Neuronal stem cell (in vitro differentiated cells): ENCODE results near the gene ZNF81.
"Not testable (repeated sequence)": the region's sequence is repeated elsewhere in the genome, so short reads cannot be mapped to it uniquely, and the experiment has no call there.

Experiments used
- DNase-seq: peaks from one replicate; pipeline ENCODE4 v3.0.0-alpha.2; 2013; ENCODE audit warnings: low spot score
- H2AFZ ChIP-seq: one replicate; pipeline ENCODE4 v1.6.1; 2013; ENCODE audit warnings: mild to moderate bottlenecking, low read length, inconsistent platforms
- H2AK5ac ChIP-seq: 2 replicates; pipeline ENCODE4 v1.6.1; 2013; ENCODE audit warnings: low read depth, mild to moderate bottlenecking, inconsistent platforms, low read length, moderate library complexity, mixed read lengths
- H2BK120ac ChIP-seq: 2 replicates; pipeline ENCODE4 v1.6.1; 2013; ENCODE audit warnings: low read depth, mild to moderate bottlenecking, inconsistent platforms, low read length, moderate library complexity, mixed read lengths
- H2BK12ac ChIP-seq: one replicate; pipeline ENCODE4 v1.6.1; 2013; ENCODE audit warnings: low read length, inconsistent platforms
- H2BK15ac ChIP-seq: 2 replicates; pipeline ENCODE4 v1.6.1; 2013; ENCODE audit warnings: mild to moderate bottlenecking, low read length, inconsistent platforms, mixed read lengths
- H2BK5ac ChIP-seq: one replicate; pipeline ENCODE4 v1.6.1; 2013; ENCODE audit warnings: inconsistent platforms, mild to moderate bottlenecking, low read length, moderate library complexity
- H3K14ac ChIP-seq: one replicate; pipeline ENCODE4 v1.6.1; 2013; ENCODE audit warnings: low read length, inconsistent platforms
- H3K18ac ChIP-seq: 2 replicates; pipeline ENCODE4 v1.6.1; 2013; ENCODE audit warnings: low read length, inconsistent platforms
- H3K23ac ChIP-seq: 2 replicates; pipeline ENCODE4 v1.6.1; 2013; ENCODE audit warnings: low read depth, mild to moderate bottlenecking, mixed read lengths, low read length, inconsistent platforms; ENCODE audit not compliant: poor library complexity
- H3K27ac ChIP-seq: replicated peaks from 3 replicates; pipeline ENCODE4 v1.5.1; 2013; ENCODE audit warnings: low read length, inconsistent platforms
- H3K27me3 ChIP-seq, 3 experiments: 2 replicates each; pipeline ENCODE4 v1.6.1; 2013; ENCODE audit warnings: low read length in 3 of 3, mild to moderate bottlenecking in 2 of 3, inconsistent platforms in 1 of 3, low read depth in 1 of 3, mixed read lengths in 1 of 3, moderate library complexity in 1 of 3; ENCODE audit not compliant: control insufficient read depth in 3 of 3, insufficient read depth in 3 of 3
- H3K36me3 ChIP-seq, 2 donors: replicated peaks in 1 of 2; 2 replicates each; pipeline ENCODE4 v1.6.1; 2013; ENCODE audit warnings: low read length in 2 of 2; ENCODE audit not compliant: control insufficient read depth in 2 of 2, insufficient read depth in 2 of 2
- H3K4ac ChIP-seq: 2 replicates; pipeline ENCODE4 v1.6.1; 2013; ENCODE audit warnings: inconsistent platforms, mild to moderate bottlenecking, low read length, moderate library complexity
- H3K4me1 ChIP-seq, 2 donors: 1 replicate in 1 of 2; 2 replicates in 1 of 2; pipeline ENCODE4 v1.6.1; 2013; ENCODE audit warnings: low read length in 2 of 2, low read depth in 1 of 2; ENCODE audit not compliant: control insufficient read depth in 2 of 2, insufficient read depth in 1 of 2
- H3K4me2 ChIP-seq: one replicate; pipeline ENCODE4 v1.6.1; 2013; ENCODE audit warnings: mild to moderate bottlenecking, low read length, inconsistent platforms; ENCODE audit not compliant: insufficient read depth, poor library complexity, severe bottlenecking
- H3K4me3 ChIP-seq, 2 donors: 2 replicates each; pipeline ENCODE4 v1.5.1; 2013; ENCODE audit warnings: low read length in 2 of 2, mild to moderate bottlenecking in 2 of 2, inconsistent platforms in 1 of 2, moderate library complexity in 1 of 2
- H3K79me1 ChIP-seq: one replicate; pipeline ENCODE4 v1.6.1; 2013; ENCODE audit warnings: low read depth, mild to moderate bottlenecking, inconsistent platforms, low read length, moderate library complexity
- H3K9ac ChIP-seq: one replicate; pipeline ENCODE4 v1.6.1; 2013; ENCODE audit warnings: mild to moderate bottlenecking, low read depth, low read length, inconsistent platforms; ENCODE audit not compliant: poor library complexity
- H3K9me3 ChIP-seq, 2 donors: replicated peaks in 1 of 2; 2 replicates each; pipeline versions ENCODE3 to v1.6.1; 2013; ENCODE audit warnings: low read length in 2 of 2, mild to moderate bottlenecking in 2 of 2, inconsistent platforms in 1 of 2, low read depth in 1 of 2, mixed read lengths in 1 of 2, moderate library complexity in 1 of 2; ENCODE audit not compliant: control insufficient read depth in 2 of 2, insufficient read depth in 1 of 2
- H4K8ac ChIP-seq: one replicate; pipeline ENCODE4 v1.6.1; 2013; ENCODE audit warnings: low read depth, mild to moderate bottlenecking, inconsistent platforms, low read length, moderate library complexity
- H4K91ac ChIP-seq: one replicate; pipeline ENCODE4 v1.6.1; 2013; ENCODE audit warnings: low read length, low read depth, mild to moderate bottlenecking, inconsistent platforms; ENCODE audit not compliant: poor library complexity
- WGBS, 2 donors: extraction: QIAGEN DNeasy Blood & Tissue Kit; methylation state at CpG; one replicate each; pipeline ENCODE4 v1.1.7; 2013; ENCODE audit warnings: missing lambda C conversion rate in 2 of 2, mixed read lengths in 1 of 2; ENCODE audit not compliant: insufficient read length in 2 of 2, insufficient replicate concordance in 1 of 2; ENCODE audit errors: extremely low coverage in 2 of 2; 5-methylcytosine and 5-hydroxymethylcytosine counted together

ZNF81 gene

DNA sequence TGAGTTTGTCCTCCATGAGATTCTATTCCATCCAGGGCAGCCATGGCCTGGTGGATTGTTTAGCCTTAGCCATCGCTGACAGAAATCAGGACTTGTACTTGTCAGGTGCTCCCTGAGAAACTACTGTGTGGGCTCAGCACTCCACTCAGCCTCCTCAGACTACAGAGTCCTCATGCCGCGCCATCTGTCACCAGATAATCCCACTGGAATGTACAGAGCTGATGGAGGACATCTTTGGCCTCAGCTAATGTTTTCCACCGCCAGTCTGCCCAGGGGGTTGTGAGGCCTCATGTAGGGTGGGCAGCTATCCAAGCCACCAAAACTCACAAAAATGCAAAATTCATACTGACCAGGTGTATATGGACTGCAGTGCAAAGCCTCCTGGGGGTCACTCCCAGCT is 121.5 kb downstream of the ZNF81 start:
- H3K4me2 ChIP-seq, H4K8ac ChIP-seq, H3K23ac ChIP-seq, H2BK12ac ChIP-seq, H3K9me3 ChIP-seq, H3K18ac ChIP-seq, H3K27me3 ChIP-seq, H2AFZ ChIP-seq, H3K4me3 ChIP-seq, H2BK120ac ChIP-seq, H3K27ac ChIP-seq, H2BK15ac ChIP-seq, H3K4ac ChIP-seq, H3K79me1 ChIP-seq, H3K36me3 ChIP-seq, H3K4me1 ChIP-seq, H3K14ac ChIP-seq, H2BK5ac ChIP-seq, H3K9ac ChIP-seq, H2AK5ac ChIP-seq, H4K91ac ChIP-seq, DNase-seq: not testable (repeated sequence)
- WGBS, 2 donors = no CpG with 5 or more reads among the region's 4 CpGs

GRCh38 chrX:47958761-47959342 is 122.2 kb downstream of the ZNF81 start:
- Histone ChIP-seq H3K4me2 (no peak overlapping the region), H3K4me3 (no peak overlapping the region), H3K27me3 (no peaks in the 10 kb centered on the region), H3K79me1 (no peaks in the 10 kb centered on the region), H2BK5ac (no peak overlapping the region), H2BK120ac (no peak overlapping the region), H3K4me1 (peaks cover 0 to 5% of the 10 kb centered on the region in 2 donors), H3K27ac (no peak overlapping the region), H4K8ac (no peak overlapping the region), H3K18ac (no peak overlapping the region), H3K9me3 (peaks cover 0 to 7% of the 10 kb centered on the region in 2 donors), H2AFZ (no peak overlapping the region), H4K91ac (no peak overlapping the region), H3K4ac (no peak overlapping the region), H2AK5ac (no peak overlapping the region), H3K23ac (no peak overlapping the region), H2BK15ac (no peak overlapping the region), H2BK12ac (no peak overlapping the region), H3K9ac (no peak overlapping the region), H3K14ac (no peak overlapping the region), H3K36me3 (no peaks in the 10 kb centered on the region)
- WGBS, 2 donors = no CpG with 5 or more reads among the region's 4 CpGs
- no peak for DNase-seq

DNA sequence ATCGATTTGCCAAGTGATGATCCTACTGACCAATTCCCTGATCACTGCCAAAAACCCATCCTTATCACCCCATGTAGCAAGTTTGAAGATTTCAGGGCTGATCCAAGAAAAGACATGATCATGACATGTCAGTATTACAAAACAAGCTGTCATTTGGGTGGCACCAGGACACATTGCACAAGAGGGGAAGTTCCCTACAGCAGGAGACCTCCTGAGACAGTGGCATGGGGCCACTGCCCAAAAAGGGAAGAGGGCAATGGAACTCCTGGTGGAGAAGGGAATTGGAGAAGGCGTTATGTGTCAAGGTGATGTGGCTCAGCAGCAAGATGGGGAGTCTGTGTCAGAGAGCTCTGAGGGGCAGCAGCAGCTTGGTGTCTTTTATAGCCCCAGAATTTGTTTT is 123.7 kb downstream of the ZNF81 start:
- Histone ChIP-seq H3K27ac (no peak overlapping the region), H4K8ac (no peak overlapping the region), H2BK12ac (no peak overlapping the region), H3K9me3 (peaks cover 0 to 15% of the 10 kb centered on the region in 2 donors), H2BK15ac (no peak overlapping the region), H2AFZ (no peak overlapping the region), H3K79me1 (no peaks in the 10 kb centered on the region), H3K18ac (no peak overlapping the region), H3K23ac (no peak overlapping the region), H3K4me2 (no peak overlapping the region), H2BK5ac (no peak overlapping the region), H3K36me3 (no peaks in the 10 kb centered on the region), H3K27me3 (no peaks in the 10 kb centered on the region), H3K4me1 (peaks cover 0 to 5% of the 10 kb centered on the region in 2 donors), H3K14ac (no peak overlapping the region), H2AK5ac (no peak overlapping the region), H3K4ac (peak overlapping the region; percentile 37), H3K9ac (no peak overlapping the region), H3K4me3 (no peak overlapping the region), H2BK120ac (no peak overlapping the region), H4K91ac (no peak overlapping the region)
- no CpG with 5 or more reads among the region's 2 CpGs for WGBS, 2 donors
- no peak for DNase-seq

- no CpG with 5 or more reads among the region's 6 CpGs for WGBS, 2 donors
- not testable (repeated sequence) for H3K14ac ChIP-seq, DNase-seq
These were observed 125.1 kb downstream of the ZNF81 start for GRCh38 chrX:47961830-47962229.

More at GRCh38 chrX:47961830-47962229, 125.1 kb downstream of the ZNF81 start:
- H3K4me1 ChIP-seq, H2BK5ac ChIP-seq, H3K79me1 ChIP-seq, H2BK15ac ChIP-seq, H3K4me2 ChIP-seq, H2BK12ac ChIP-seq, H3K9ac ChIP-seq, H4K8ac ChIP-seq, H2AK5ac ChIP-seq, H3K18ac ChIP-seq, H2BK120ac ChIP-seq, H3K4me3 ChIP-seq, H3K36me3 ChIP-seq, H3K4ac ChIP-seq, H4K91ac ChIP-seq, H3K27ac ChIP-seq, H3K23ac ChIP-seq, H3K27me3 ChIP-seq: not testable (repeated sequence)
- H3K9me3 ChIP-seq = peaks cover 0 to 19% of the 10 kb centered on the region in 2 donors
- peak overlapping the region; percentile 34 for H2AFZ ChIP-seq
